KBM-7 (cell line): ENCODE data around the gene CDC45.

Experiments
- DNase-seq: peaks from one replicate; pipeline ENCODE4 v3.0.0-alpha.2; 2015
- in situ Hi-C: fragments of 300-500 bp; cut with MboI; formaldehyde crosslinking; loops from 2 replicates; pipeline ENCODE4 v1.14.3; 2020; ENCODE audit warnings: low sequenced_read_pairs, low pct_unique_long_range_greater_than_20kb, mixed read lengths

CDC45 gene

GRCh38 chr22:19506212-19506611, 26.5 kb downstream of the CDC45 start:
- in situ Hi-C loops = no loop called here
- no peak for DNase-seq

- in situ Hi-C loops = no loop called here
- DNase-seq = no peak
These were observed 27.8 kb downstream of the CDC45 start for GRCh38 chr22:19507534-19507861.

GRCh38 chr22:19508024-19508776, 28.5 kb downstream of the CDC45 start:
- in situ Hi-C loops = no loop called here
- no peak for DNase-seq

DNA sequence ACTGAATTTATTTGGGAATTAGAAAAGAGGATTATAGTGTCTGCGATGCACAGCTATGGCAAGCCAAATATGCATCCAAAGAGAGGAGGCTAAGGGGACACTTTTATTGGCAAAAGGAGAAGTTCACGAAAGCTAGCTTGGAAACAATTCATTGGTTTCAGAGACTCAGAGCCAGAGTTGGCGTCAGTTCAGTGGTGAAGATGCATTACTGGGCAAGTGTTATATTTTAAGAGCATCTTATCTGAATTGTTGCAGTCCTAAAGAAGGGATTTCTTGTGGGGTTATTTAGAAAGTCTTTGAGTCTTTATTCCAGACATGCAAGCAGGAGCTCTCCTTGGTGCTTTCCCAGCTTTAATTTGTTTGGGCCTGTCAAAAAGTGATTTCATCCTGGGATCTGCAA, 29.5 kb downstream of the CDC45 start:
- in situ Hi-C loops = no loop called here
- no peak for DNase-seq

DNA sequence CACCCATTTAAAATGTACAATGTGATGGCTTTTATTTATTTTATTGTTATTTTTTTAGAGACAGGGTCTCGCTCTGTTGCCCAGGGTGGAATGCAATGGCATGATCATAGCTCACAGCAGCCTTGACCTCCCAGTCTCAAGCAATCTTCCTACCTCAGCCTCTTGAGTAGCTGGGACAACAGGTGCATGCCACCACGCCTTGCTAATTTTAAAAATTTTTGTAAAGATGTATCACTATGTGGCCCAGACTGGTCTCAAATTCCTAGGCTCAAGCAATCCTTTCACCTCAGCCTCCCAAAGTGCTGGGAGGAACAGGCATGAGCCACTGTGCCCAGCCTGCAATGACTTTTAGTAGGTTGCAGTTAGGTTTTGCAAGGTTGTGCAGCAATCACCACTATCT, 30.2 kb downstream of the CDC45 start:
- in situ Hi-C loops = no loop called here
- no peak for DNase-seq

DNA sequence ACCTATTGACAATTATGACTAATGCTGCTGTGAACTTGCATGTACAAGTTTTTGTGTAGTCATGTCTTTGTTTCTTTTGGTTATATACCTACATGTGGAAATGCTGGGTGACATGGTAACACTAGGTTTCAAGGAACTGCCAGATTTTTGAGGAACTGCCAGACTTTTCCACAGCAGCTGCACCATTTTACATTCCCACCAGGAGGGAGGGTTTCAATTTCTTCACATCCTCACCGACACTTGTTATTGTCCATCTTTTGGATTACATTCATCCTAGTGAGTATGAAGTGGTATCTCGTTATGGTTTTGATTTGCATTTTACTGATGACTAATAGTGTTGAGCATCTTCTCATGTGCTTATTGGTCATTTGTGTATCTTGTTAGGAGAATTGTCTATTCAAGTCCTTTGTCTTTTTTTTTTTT, 31.2 kb downstream of the CDC45 start:
- in situ Hi-C loops = no loop called here
- DNase-seq = no peak

DNA sequence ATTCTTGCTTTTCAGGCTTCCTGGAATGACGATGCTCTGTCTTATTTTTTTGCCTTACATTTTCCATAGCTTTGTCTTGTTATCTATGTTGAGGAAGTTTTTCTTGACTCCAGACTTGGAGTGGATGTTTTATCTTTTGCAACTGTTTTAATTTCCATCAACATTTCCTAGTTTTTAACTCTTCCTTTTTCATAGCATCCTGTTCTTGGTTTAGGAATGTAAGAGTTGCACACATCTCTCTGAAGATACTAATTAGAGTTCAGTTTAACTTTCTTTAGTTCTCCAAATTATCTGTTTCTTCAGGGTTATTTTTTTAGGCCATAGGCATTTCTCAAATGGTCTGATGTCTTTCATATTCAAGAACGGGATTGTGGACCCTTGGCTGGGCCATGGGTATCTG, 34.1 kb downstream of the CDC45 start:
- DNase-seq = no peak
- in situ Hi-C loops = no loop called here

DNA sequence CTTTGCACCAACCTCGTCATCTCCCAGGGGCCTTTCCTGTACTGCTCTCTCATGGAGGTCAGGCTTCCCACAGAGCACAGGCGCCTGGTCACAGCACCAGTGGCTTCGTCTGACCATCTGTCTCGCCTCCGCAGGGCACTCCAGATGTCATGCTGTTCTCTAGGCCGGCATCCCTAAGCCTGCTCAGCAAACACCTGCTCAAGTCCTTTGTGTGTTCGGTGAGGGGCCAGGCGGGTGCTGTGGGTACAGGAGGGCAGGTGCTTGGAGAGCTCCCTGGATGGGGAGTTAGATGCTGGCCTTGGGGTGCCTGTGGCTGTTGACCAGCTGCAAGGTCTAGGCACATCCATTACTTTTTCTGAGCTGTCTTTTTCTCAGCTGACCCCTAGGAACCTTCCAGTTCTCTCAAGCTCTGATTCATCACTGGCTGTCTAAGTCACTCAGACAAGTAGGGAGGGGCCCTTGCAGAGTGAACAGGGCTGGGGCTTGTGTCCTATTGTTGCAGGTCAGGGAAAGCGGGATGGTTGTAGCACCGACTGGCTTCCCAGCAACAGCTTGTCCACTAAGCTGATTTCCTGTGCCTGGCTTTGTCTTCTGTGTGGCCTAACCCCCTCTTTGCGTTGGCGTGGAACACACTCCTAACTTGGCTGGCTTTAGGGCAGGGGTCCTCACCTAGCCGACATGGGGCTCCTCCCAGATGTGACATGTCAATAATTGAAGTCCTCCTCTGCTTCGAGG, 35.3 kb downstream of the CDC45 start:
- in situ Hi-C loops = no loop called here
- DNase-seq = no peak

GRCh38 chr22:19515654-19516377, 36.1 kb downstream of the CDC45 start:
- no peak for DNase-seq
- in situ Hi-C loops = no loop called here

DNA sequence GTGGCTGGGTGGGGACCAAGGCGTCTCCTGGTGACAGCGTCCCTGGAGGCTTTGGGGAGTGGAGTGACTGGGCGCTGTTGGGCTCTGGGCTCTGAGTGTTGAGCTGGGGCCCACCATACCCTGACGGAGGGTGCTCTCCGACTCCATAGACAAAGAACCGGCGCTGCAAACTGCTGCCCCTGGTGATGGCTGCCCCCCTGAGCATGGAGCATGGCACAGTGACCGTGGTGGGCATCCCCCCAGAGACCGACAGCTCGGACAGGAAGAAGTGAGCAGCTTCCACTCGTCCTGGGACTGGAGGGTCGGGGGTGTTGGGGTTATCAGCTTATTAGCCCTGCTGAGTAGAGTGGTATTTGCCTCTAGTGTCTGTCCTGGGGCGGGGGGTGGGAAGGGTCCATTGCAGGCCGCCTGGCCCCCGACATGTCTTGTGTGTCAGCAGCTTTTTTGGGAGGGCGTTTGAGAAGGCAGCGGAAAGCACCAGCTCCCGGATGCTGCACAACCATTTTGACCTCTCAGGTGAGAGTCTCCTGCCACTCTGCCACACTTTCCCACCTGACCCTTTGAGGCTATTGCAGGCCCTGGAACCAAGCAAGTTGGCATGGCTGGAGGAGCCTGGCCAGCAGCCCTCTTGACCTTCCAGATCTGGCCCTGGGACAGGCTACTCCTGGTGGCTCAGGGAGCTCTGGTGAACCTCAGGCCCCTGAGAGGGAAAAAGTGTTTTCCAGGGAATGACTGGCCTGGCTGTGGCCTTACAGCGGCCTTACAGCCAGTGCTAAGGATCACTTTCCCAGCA, 36.9 kb downstream of the CDC45 start:
- in situ Hi-C loops = no loop called here
- no peak for DNase-seq

DNA sequence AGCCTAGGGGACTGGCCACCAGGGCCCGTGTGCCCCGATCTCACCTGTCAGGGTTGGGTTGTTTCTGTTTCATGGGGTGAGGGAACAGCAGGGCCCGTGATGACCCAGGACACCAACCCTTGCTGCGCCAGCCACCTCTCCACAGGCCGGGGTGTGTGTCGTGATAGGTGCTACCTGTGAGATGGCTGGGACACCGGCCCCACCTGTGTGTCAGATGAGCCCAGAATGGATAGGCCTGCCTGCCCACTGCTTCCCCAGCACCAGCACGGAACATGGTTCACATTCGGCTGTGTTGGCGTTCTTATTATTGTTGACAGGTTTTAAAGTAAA, 37.4 kb downstream of the CDC45 start:
- in situ Hi-C loops = no loop called here
- no peak for DNase-seq

DNA sequence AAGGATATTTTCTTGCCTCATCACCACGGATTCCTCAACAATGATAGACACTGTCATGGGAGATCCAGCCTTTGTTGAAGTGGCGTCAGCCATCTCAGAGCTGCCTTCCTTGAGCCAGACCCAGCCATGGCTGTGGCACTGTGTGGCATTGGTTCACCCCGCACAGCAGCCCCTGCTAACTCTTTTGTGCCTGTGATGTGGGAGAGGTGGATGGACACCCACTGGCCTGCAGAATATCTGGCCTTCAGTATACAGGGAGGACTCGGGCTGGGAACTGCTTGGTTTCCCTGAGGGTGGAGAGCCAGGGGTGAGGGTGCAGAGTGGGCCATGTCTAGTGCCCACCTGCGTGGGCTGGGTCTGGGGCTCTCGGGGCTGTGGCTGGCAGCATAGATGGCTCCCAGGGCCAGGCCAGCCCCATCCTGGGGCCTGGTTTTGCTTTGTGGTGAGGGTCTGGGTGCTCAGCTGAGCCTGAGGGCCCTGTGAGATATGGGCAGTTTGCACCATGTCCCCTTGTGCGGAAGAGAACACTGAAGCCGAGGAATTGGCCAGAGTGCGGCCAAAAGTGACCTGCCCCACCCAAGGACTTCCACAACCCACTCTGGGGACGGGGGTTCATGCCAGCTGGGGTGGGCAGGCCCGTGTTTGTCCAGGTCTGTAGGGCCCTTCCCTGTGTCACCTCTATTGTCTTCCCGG, 38.3 kb downstream of the CDC45 start:
- in situ Hi-C loops = no loop called here
- DNase-seq = no peak

- in situ Hi-C loops = no loop called here
- no peak for DNase-seq
These were observed 38.9 kb downstream of the CDC45 start for GRCh38 chr22:19518635-19519034.

GRCh38 chr22:19519041-19519926, 39.6 kb downstream of the CDC45 start:
- in situ Hi-C loops = no loop called here
- DNase-seq = no peak

- in situ Hi-C loops = no loop called here
- DNase-seq = no peak
These were observed 40.3 kb downstream of the CDC45 start for GRCh38 chr22:19520007-19520406.

- in situ Hi-C loops = no loop called here
- DNase-seq = no peak
These were observed 41.0 kb downstream of the CDC45 start for GRCh38 chr22:19520566-19521305.

- in situ Hi-C loops = no loop called here
- DNase-seq = no peak
These were observed 42.6 kb downstream of the CDC45 start for GRCh38 chr22:19522190-19522880.
